Spleen (tissue), 7 donors: ENCODE data around the gene TAB2.

Experiments used
- CTCF ChIP-seq, 11 experiments: fragments of 200-600 bp in 7 of 11; fragments of 450-650 bp in 4 of 11; sonication (generic) in 4 of 11; IDR thresholded peaks in 8 of 11; conservative IDR thresholded peaks in 3 of 11; 1 replicate in 7 of 11; 2 replicates in 4 of 11; pipeline versions ENCODE4 v1.4.0 to v1.8.0; 2016 to 2021; ENCODE audit warnings: antibody characterized with exemption in 11 of 11, inconsistent platforms in 4 of 11, mild to moderate bottlenecking in 1 of 11
- POLR2A ChIP-seq, 3 donors: fragments of 450-650 bp; IDR thresholded peaks; one replicate each; pipeline ENCODE4 v1.5.1; 2017; ENCODE audit warnings: antibody characterized with exemption in 3 of 3, mild to moderate bottlenecking in 1 of 3
- POLR2AphosphoS5 ChIP-seq, 3 donors: sonication (generic); formaldehyde crosslinking; IDR thresholded peaks; one replicate each; pipeline ENCODE4 v1.5.1; 2017; ENCODE audit warnings: antibody characterized with exemption in 3 of 3
- donor health status: DM: no; HTN: no; CAD: no; lungs with moderate emphysema.
- donor health status: DM: no; HTN: no; CAD: no.
- donor health status: DM: no; HTN: no; CAD: no.

GRCh38 chr6:149438855-149439254 is 121.3 kb downstream of the TAB2 start:
- no peak for TF ChIP-seq POLR2A (IDR thresholded peaks at IDR 0.05)
- no peak for TF ChIP-seq CTCF (IDR thresholded peaks at IDR 0.05 in 8 of 11, conservative IDR thresholded peaks at IDR 0.05 in 3 of 11)
- TF ChIP-seq POLR2AphosphoS5 (IDR thresholded peaks at IDR 0.05): no peak
